GM23248 (cell line): ENCODE data around the gene POLDIP2.

Experiments used
- EZH2 ChIP-seq: fragments of 200-600 bp; sonication (generic); IDR thresholded peaks from 2 replicates; pipeline ENCODE4 v1.6.1; 2018; ENCODE audit warnings: antibody characterized with exemption, mild to moderate bottlenecking; ENCODE audit not compliant: insufficient read depth, poor library complexity, severe bottlenecking
- EZH2phosphoT487 ChIP-seq: fragments of 200-600 bp; sonication (generic); IDR thresholded peaks from 2 replicates; pipeline ENCODE4 v1.6.1; 2018; ENCODE audit warnings: antibody characterized with exemption, moderate library complexity, mild to moderate bottlenecking, low read depth; ENCODE audit not compliant: insufficient read depth

DNA sequence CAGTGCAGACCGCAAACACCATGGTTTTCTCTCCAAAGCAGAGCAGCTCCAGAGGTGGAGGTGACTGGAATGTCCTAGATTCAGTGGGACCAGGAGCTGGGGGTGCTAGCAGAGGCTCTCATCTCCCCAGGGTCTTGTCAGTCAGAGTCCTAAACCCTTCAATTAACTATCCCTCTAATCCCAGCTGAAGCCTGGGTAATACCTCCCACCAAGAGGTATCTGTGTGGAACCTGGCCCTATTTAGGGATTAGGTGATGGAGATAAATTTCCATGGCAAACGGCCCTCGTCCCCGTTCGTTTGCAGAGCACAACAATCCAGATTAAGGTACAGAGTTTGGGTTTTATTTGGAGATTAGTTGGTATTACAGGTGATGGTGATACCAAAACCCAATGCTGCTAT is 5.9 kb upstream of the POLDIP2 start:
- no peak for TF ChIP-seq EZH2
- TF ChIP-seq EZH2phosphoT487, result no peak
